HUES48 (cell line): ENCODE results near the gene RABEP1.

ENCODE experiments used
- H3K27ac ChIP-seq: one replicate; pipeline ENCODE4 v1.7.0; 2013; ENCODE audit warnings: low read depth, low read length, inconsistent platforms
- H3K27me3 ChIP-seq: 2 replicates; pipeline ENCODE4 v1.6.1; 2013; ENCODE audit warnings: mild to moderate bottlenecking, low read length; ENCODE audit not compliant: control insufficient read depth, insufficient read depth
- H3K36me3 ChIP-seq: 2 replicates; pipeline ENCODE4 v1.6.1; 2013; ENCODE audit warnings: low read length; ENCODE audit not compliant: control insufficient read depth, insufficient read depth
- H3K4me1 ChIP-seq: 2 replicates; pipeline ENCODE4 v1.6.1; 2013; ENCODE audit warnings: mild to moderate bottlenecking, low read length; ENCODE audit not compliant: control insufficient read depth, insufficient read depth
- H3K4me3 ChIP-seq: 2 replicates; pipeline ENCODE4 v1.5.1; 2013; ENCODE audit warnings: mild to moderate bottlenecking, low read depth, low read length
- H3K9ac ChIP-seq: 2 replicates; pipeline ENCODE4 v1.6.1; 2013; ENCODE audit warnings: mild to moderate bottlenecking, low read depth, low read length, moderate library complexity
- H3K9me3 ChIP-seq: 2 replicates; pipeline ENCODE4 v1.6.1; 2013; ENCODE audit warnings: low read length; ENCODE audit not compliant: control insufficient read depth, insufficient read depth

RABEP1 gene

GRCh38 chr17:5364156-5364555, 82.1 kb downstream of the RABEP1 start:
- Histone ChIP-seq H3K4me1 (peaks cover 16% of the 10 kb centered on the region), H3K27me3 (no peaks in the 10 kb centered on the region), H3K4me3 (no peak overlapping the region), H3K9me3 (no peaks in the 10 kb centered on the region), H3K36me3 (peaks cover 64% of the 10 kb centered on the region), H3K9ac (no peak overlapping the region), H3K27ac (no peak overlapping the region)

- Histone ChIP-seq H3K4me3 (no peak overlapping the region), H3K27me3 (no peaks in the 10 kb centered on the region), H3K27ac (no peak overlapping the region), H3K9ac (no peak overlapping the region), H3K36me3 (peaks cover 62% of the 10 kb centered on the region), H3K9me3 (no peaks in the 10 kb centered on the region), H3K4me1 (peaks cover 16% of the 10 kb centered on the region)
Measured at GRCh38 chr17:5364696-5365095, 82.6 kb downstream of the RABEP1 start.

- no peak overlapping the region for H3K9ac ChIP-seq
- no peaks in the 10 kb centered on the region for H3K27me3 ChIP-seq
- peaks cover 16% of the 10 kb centered on the region for H3K4me1 ChIP-seq
- no peak overlapping the region for H3K4me3 ChIP-seq
- peaks cover 66% of the 10 kb centered on the region for H3K36me3 ChIP-seq
- no peak overlapping the region for H3K27ac ChIP-seq
- no peaks in the 10 kb centered on the region for H3K9me3 ChIP-seq
Measured at GRCh38 chr17:5365831-5366230, 83.7 kb downstream of the RABEP1 start.

- peaks cover 60% of the 10 kb centered on the region for H3K36me3 ChIP-seq
- no peak overlapping the region for H3K9ac ChIP-seq
- no peaks in the 10 kb centered on the region for H3K4me1 ChIP-seq
- H3K9me3 ChIP-seq: no peaks in the 10 kb centered on the region
- no peak overlapping the region for H3K27ac ChIP-seq
- no peaks in the 10 kb centered on the region for H3K27me3 ChIP-seq
- no peak overlapping the region for H3K4me3 ChIP-seq
Measured at GRCh38 chr17:5370411-5370810, 88.3 kb downstream of the RABEP1 start.

- Histone ChIP-seq H3K9ac (no peak overlapping the region), H3K4me3 (no peak overlapping the region), H3K36me3 (peaks cover 73% of the 10 kb centered on the region), H3K27me3 (no peaks in the 10 kb centered on the region), H3K27ac (no peak overlapping the region), H3K9me3 (no peaks in the 10 kb centered on the region), H3K4me1 (no peaks in the 10 kb centered on the region)
Measured at GRCh38 chr17:5373112-5373511, 91.0 kb downstream of the RABEP1 start.

- Histone ChIP-seq H3K36me3 (peaks cover 89% of the 10 kb centered on the region), H3K9me3 (no peaks in the 10 kb centered on the region)
Measured at GRCh38 chr17:5378566-5379207, 96.6 kb downstream of the RABEP1 start.

GRCh38 chr17:5379351-5380107, 97.4 kb downstream of the RABEP1 start:
- Histone ChIP-seq H3K9me3 (no peaks in the 10 kb centered on the region), H3K4me3 (no peak overlapping the region), H3K4me1 (no peaks in the 10 kb centered on the region), H3K27ac (no peak overlapping the region), H3K27me3 (no peaks in the 10 kb centered on the region), H3K9ac (no peak overlapping the region), H3K36me3 (peaks cover 91% of the 10 kb centered on the region)

More at GRCh38 chr17:5378566-5379207, 96.6 kb downstream of the RABEP1 start:
- H3K4me1 ChIP-seq: no peaks in the 10 kb centered on the region
- H3K4me3 ChIP-seq: no peak overlapping the region
- H3K27me3 ChIP-seq: no peaks in the 10 kb centered on the region
- no peak overlapping the region for H3K27ac ChIP-seq
- H3K9ac ChIP-seq: no peak overlapping the region

GRCh38 chr17:5380491-5381135, 98.5 kb downstream of the RABEP1 start:
- H3K27ac ChIP-seq: no peak overlapping the region
- no peak overlapping the region for H3K9ac ChIP-seq
- no peak overlapping the region for H3K4me3 ChIP-seq
- H3K36me3 ChIP-seq: peaks cover 97% of the 10 kb centered on the region
- H3K9me3 ChIP-seq: no peaks in the 10 kb centered on the region
- H3K27me3 ChIP-seq: no peaks in the 10 kb centered on the region
- H3K4me1 ChIP-seq: no peaks in the 10 kb centered on the region

- no peaks in the 10 kb centered on the region for H3K9me3 ChIP-seq
- peaks cover 97% of the 10 kb centered on the region for H3K36me3 ChIP-seq
- no peak overlapping the region for H3K27ac ChIP-seq
- no peaks in the 10 kb centered on the region for H3K27me3 ChIP-seq
- H3K9ac ChIP-seq: no peak overlapping the region
- no peak overlapping the region for H3K4me3 ChIP-seq
- no peaks in the 10 kb centered on the region for H3K4me1 ChIP-seq
Measured at GRCh38 chr17:5381542-5381941, 99.5 kb downstream of the RABEP1 start.

- Histone ChIP-seq H3K36me3 (peaks cover 86% of the 10 kb centered on the region), H3K9me3 (no peaks in the 10 kb centered on the region), H3K9ac (no peak overlapping the region), H3K4me1 (no peaks in the 10 kb centered on the region), H3K27me3 (no peaks in the 10 kb centered on the region), H3K27ac (no peak overlapping the region), H3K4me3 (no peak overlapping the region)
Measured at GRCh38 chr17:5391678-5392077, 109.6 kb downstream of the RABEP1 start.

GRCh38 chr17:5396612-5397011, 114.5 kb downstream of the RABEP1 start:
- Histone ChIP-seq H3K27me3 (no peaks in the 10 kb centered on the region), H3K36me3 (peaks cover 90% of the 10 kb centered on the region), H3K4me3 (no peak overlapping the region), H3K9ac (no peak overlapping the region), H3K9me3 (no peaks in the 10 kb centered on the region), H3K27ac (no peak overlapping the region), H3K4me1 (no peaks in the 10 kb centered on the region)
